HUES64 (cell line): ENCODE data around the gene TMEM63B.
"Not testable (repeated sequence)": the region's sequence is repeated elsewhere in the genome, so short reads cannot be mapped to it uniquely, and the experiment has no call there.

ENCODE experiments used
- H3K27ac ChIP-seq: 2 replicates; pipeline ENCODE4 v1.7.0; 2013; ENCODE audit warnings: low read depth, low read length, inconsistent platforms
- H3K27me3 ChIP-seq: 2 replicates; pipeline ENCODE4 v1.6.1; 2013; ENCODE audit warnings: mild to moderate bottlenecking, low read length; ENCODE audit not compliant: insufficient read depth
- H3K36me3 ChIP-seq: 2 replicates; pipeline ENCODE4 v1.6.1; 2013; ENCODE audit warnings: mild to moderate bottlenecking, low read length; ENCODE audit not compliant: insufficient read depth
- H3K4me1 ChIP-seq: 2 replicates; pipeline ENCODE4 v1.6.1; 2013; ENCODE audit warnings: mild to moderate bottlenecking, low read length, moderate library complexity; ENCODE audit not compliant: insufficient read depth
- H3K4me3 ChIP-seq: 2 replicates; pipeline ENCODE4 v1.5.1; 2013; ENCODE audit warnings: mild to moderate bottlenecking, low read length, moderate library complexity
- H3K9ac ChIP-seq: 2 replicates; pipeline ENCODE4 v1.6.1; 2013; ENCODE audit warnings: mild to moderate bottlenecking, low read depth, low read length
- H3K9me3 ChIP-seq: 2 replicates; pipeline ENCODE4 v1.6.1; 2013; ENCODE audit warnings: low read depth, low read length; ENCODE audit not compliant: insufficient read depth
- WGBS: fragments of 150-250, 120-280 bp; methylation state at CpG from one replicate; pipeline ENCODE4 v1.1.7; 2013; ENCODE audit warnings: missing lambda C conversion rate; 5-methylcytosine and 5-hydroxymethylcytosine counted together

Gene TMEM63B

DNA sequence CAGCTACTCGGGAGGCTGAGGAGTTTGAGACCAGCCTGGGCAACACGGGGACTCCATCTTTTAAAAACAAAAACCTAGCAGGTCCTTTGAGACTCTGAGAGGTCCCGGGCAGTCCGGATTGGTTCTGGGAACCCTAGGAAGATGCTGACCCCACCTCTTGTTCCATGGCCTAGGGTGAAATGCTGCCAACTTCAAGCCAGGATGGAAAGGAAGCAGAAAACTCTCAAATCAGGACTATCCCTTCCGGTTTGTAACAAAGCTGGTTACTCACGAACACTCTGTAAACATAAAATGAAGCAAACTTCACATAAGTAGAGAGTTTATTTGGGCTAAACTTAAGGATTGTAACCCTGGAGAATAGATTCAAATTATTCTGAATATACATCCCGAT, 59.3 kb downstream of the TMEM63B start:
- H3K4me3 ChIP-seq, result no peak overlapping the region
- H3K27me3 ChIP-seq, result no peaks in the 10 kb centered on the region
- no peaks in the 10 kb centered on the region for H3K36me3 ChIP-seq
- no peaks in the 10 kb centered on the region for H3K9me3 ChIP-seq
- H3K9ac ChIP-seq, result no peak overlapping the region
- H3K27ac ChIP-seq, result no peak overlapping the region
- 89% methylated on average over 6 of the region's 7 CpGs for WGBS
- peaks cover 10% of the 10 kb centered on the region for H3K4me1 ChIP-seq

DNA sequence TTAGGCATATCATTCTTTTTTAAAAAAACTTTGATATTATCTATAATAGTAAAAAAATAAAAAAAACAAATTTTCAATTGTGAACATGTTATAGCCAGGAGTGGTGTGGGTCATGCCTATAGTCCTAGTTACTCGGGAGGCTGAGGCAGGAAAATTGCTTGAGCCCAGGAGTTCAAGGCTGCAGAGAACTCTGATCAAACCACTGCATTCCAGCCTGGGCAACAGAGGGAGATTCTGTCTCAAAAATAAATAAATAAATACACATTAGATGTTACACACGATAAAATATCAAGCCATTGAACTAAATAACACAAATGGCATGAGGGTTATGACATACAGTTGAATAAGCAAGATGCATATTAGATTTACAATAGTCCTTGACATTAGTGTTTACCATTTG, 61.5 kb downstream of the TMEM63B start:
- H3K4me1 ChIP-seq, result peaks cover 19% of the 10 kb centered on the region
- 92% methylated on average over 1 of the region's 2 CpGs for WGBS

GRCh38 chr6:44189257-44189656, 61.9 kb downstream of the TMEM63B start:
- no peaks in the 10 kb centered on the region for H3K27me3 ChIP-seq
- no peak overlapping the region for H3K27ac ChIP-seq
- no peaks in the 10 kb centered on the region for H3K9me3 ChIP-seq
- H3K4me1 ChIP-seq, result peaks cover 17% of the 10 kb centered on the region
- WGBS, result 85% methylated on average over 2 of the region's 2 CpGs
- H3K9ac ChIP-seq, result no peak overlapping the region
- H3K4me3 ChIP-seq, result no peak overlapping the region
- no peaks in the 10 kb centered on the region for H3K36me3 ChIP-seq

More for the DNA sequence above, 61.5 kb downstream of the TMEM63B start:
- no peak overlapping the region for H3K4me3 ChIP-seq
- H3K9ac ChIP-seq, result no peak overlapping the region
- H3K36me3 ChIP-seq, result no peaks in the 10 kb centered on the region
- no peak overlapping the region for H3K27ac ChIP-seq
- H3K27me3 ChIP-seq, result no peaks in the 10 kb centered on the region
- H3K9me3 ChIP-seq, result no peaks in the 10 kb centered on the region

- H3K4me3 ChIP-seq, result no peak overlapping the region
- H3K27me3 ChIP-seq, result no peaks in the 10 kb centered on the region
- 80% methylated on average over 1 of the region's 2 CpGs for WGBS
- no peaks in the 10 kb centered on the region for H3K9me3 ChIP-seq
- peaks cover 16% of the 10 kb centered on the region for H3K4me1 ChIP-seq
- H3K9ac ChIP-seq, result no peak overlapping the region
- H3K27ac ChIP-seq, result no peak overlapping the region
- no peaks in the 10 kb centered on the region for H3K36me3 ChIP-seq
These were observed 63.4 kb downstream of the TMEM63B start for GRCh38 chr6:44190715-44191114.

GRCh38 chr6:44192428-44193041, 65.2 kb downstream of the TMEM63B start:
- 68% methylated on average over 10 of the region's 10 CpGs for WGBS

DNA sequence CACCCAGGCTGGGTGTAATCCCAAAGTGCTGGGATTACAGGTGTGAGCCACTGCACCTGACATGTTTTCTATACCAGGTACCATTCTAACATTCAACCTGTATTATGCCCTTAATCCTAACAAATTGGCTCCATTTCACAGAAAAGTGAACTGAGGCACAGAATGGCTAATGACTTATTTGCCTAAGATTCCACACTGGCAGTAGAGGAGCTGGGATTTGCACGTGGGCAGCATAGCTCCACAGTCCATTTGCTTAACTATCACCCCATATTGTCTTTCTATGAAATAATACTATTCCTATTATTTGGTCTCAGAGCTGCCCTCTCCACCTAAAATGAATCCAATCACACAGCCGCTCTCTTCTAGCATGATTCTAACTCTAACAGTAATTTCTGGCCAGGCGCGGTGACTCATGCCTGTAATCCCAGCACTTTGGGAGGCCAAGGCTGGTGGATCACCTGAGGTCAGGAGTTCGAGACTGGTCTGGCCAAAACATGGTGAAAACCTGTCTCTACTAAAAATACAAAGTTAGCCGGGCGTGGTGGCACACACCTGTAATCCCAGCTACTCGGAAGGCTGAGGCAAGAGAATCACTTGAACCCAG, 66.1 kb downstream of the TMEM63B start:
- Histone ChIP-seq H3K4me3 (no peak overlapping the region), H3K27me3 (no peaks in the 10 kb centered on the region), H3K9me3 (no peaks in the 10 kb centered on the region), H3K36me3 (no peaks in the 10 kb centered on the region), H3K4me1 (peaks cover 9% of the 10 kb centered on the region; the same call in 1 of the 2 replicates), H3K27ac (no peak overlapping the region), H3K9ac (no peak overlapping the region)
- 96% methylated on average over 8 of the region's 8 CpGs for WGBS

More at GRCh38 chr6:44192428-44193041, 65.2 kb downstream of the TMEM63B start:
- H3K4me3 ChIP-seq, result no peak overlapping the region
- H3K4me1 ChIP-seq, result peaks cover 9% of the 10 kb centered on the region; the same call in 1 of the 2 replicates
- no peak overlapping the region for H3K27ac ChIP-seq
- no peak overlapping the region for H3K9ac ChIP-seq
- H3K36me3 ChIP-seq, result no peaks in the 10 kb centered on the region
- no peaks in the 10 kb centered on the region for H3K27me3 ChIP-seq
- H3K9me3 ChIP-seq, result no peaks in the 10 kb centered on the region

- Histone ChIP-seq H3K36me3 (no peaks in the 10 kb centered on the region), H3K27ac (no peak overlapping the region), H3K27me3 (no peaks in the 10 kb centered on the region), H3K4me1 (peaks cover 9% of the 10 kb centered on the region; the same call in 1 of the 2 replicates), H3K9me3 (no peaks in the 10 kb centered on the region), H3K4me3 (no peak overlapping the region), H3K9ac (no peak overlapping the region)
- 81% methylated on average over 5 of the region's 5 CpGs for WGBS
These were observed 67.0 kb downstream of the TMEM63B start for GRCh38 chr6:44194326-44194725.

DNA sequence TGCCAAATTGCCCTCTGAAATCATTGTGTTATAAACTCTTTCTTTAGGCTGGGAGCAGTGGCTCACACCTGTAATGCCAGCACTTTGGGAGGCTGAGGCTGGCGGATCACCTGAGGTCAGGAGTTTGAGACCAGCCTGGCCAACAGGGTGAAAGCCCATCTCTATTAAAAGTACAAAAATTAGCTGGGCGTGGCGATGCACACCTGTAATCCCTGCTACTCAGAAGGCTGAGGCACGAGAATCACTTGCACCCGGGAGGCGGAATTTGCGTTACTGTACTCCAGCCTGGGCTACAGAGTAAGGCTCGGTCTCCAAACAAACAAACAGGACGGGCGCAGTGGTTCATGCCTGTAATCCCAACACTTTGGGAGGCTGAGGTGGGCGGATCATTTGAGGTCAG, 69.0 kb downstream of the TMEM63B start:
- H3K27ac ChIP-seq, H3K9ac ChIP-seq, H3K9me3 ChIP-seq, H3K27me3 ChIP-seq, H3K4me3 ChIP-seq, H3K36me3 ChIP-seq: not testable (repeated sequence)
- WGBS, result 93% methylated on average over 11 of the region's 11 CpGs
- H3K4me1 ChIP-seq, result peaks cover 17% of the 10 kb centered on the region

DNA sequence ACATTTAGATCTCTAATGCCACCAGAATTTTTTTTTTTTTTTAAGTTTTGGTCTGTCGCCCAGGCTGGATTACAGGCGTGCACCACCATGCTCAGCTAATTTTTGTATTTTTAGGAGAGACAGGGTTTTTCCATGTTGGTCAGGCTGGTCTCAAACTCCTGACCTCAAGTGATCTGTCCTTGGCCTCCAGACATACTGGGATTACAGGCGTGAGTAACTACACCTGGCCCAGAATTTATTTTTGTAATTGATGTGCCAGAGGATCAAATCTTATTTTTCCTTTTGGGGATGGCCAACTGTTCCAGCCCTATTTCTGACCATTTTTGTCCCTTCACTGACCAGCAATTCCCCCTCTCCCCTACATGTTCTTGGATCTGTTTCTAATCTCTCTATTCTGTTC, 71.3 kb downstream of the TMEM63B start:
- H3K4me1 ChIP-seq, result peaks cover 31% of the 10 kb centered on the region
- H3K4me3 ChIP-seq, result no peak overlapping the region
- no peak overlapping the region for H3K9ac ChIP-seq
- H3K27ac ChIP-seq, result no peak overlapping the region
- no peaks in the 10 kb centered on the region for H3K36me3 ChIP-seq
- WGBS, result 92% methylated on average over 3 of the region's 3 CpGs
- no peaks in the 10 kb centered on the region for H3K27me3 ChIP-seq
- no peaks in the 10 kb centered on the region for H3K9me3 ChIP-seq

GRCh38 chr6:44199883-44200282, 72.5 kb downstream of the TMEM63B start:
- no peaks in the 10 kb centered on the region for H3K9me3 ChIP-seq
- H3K9ac ChIP-seq, result no peak overlapping the region
- no peak overlapping the region for H3K4me3 ChIP-seq
- H3K27me3 ChIP-seq, result no peaks in the 10 kb centered on the region
- no peak overlapping the region for H3K27ac ChIP-seq
- H3K36me3 ChIP-seq, result no peaks in the 10 kb centered on the region
- peaks cover 38% of the 10 kb centered on the region for H3K4me1 ChIP-seq
- 98% methylated on average over 4 of the region's 4 CpGs for WGBS

- no peak overlapping the region for H3K9ac ChIP-seq
- H3K9me3 ChIP-seq, result no peaks in the 10 kb centered on the region
- no peaks in the 10 kb centered on the region for H3K27me3 ChIP-seq
- no peak overlapping the region for H3K4me3 ChIP-seq
- no peak overlapping the region for H3K27ac ChIP-seq
- peaks cover 39% of the 10 kb centered on the region for H3K4me1 ChIP-seq
- 83% methylated on average over 3 of the region's 3 CpGs for WGBS
- H3K36me3 ChIP-seq, result no peaks in the 10 kb centered on the region
These were observed 73.8 kb downstream of the TMEM63B start for GRCh38 chr6:44201200-44201599.
